C1 segment of cervical spinal cord (tissue), 14 donors: Measurements from ENCODE around the gene FTMT.
"Not testable (repeated sequence)": the region's sequence is repeated elsewhere in the genome, so short reads cannot be mapped to it uniquely, and the experiment has no call there.

Experiments
- DNase-seq, 14 donors: peaks; one replicate each; lab custom pipeline; 2025; lab: John Stamatoyannopoulos, UW

FTMT gene

DNA sequence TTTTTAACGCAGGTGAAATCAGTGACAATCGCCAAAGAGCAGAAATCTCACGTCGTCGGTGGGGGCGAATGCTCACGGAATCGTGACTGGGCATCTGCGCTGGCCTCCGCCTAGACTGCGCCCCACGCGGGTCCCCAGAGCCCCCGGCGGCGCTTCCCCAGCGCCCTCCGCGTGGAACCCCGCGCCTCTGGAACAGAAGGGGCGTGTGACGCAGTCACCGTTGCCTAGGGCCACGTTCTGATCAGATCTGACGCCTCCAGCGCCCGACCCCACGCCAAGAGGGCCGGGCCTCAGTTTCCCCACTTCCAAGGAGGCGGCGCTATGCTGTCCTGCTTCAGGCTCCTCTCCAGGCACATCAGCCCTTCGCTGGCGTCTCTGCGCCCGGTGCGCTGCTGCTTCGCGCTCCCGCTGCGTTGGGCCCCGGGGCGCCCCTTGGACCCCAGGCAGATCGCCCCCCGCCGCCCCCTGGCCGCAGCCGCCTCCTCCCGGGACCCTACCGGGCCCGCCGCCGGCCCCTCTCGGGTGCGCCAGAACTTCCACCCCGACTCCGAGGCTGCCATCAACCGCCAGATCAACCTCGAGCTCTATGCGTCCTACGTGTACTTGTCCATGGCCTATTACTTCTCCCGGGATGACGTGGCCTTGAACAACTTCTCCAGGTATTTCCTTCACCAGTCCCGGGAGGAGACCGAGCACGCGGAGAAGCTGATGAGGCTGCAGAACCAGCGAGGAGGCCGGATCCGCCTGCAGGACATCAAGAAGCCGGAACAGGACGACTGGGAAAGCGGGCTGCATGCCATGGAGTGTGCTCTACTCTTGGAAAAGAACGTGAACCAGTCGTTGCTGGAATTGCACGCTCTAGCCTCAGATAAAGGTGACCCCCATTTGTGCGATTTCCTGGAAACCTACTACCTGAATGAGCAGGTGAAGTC lies at the start of gene FTMT:
FTMT (plus strand) TSS at position 240 of the 932 bp plus-strand sequence; CDS start at position 322, 82 bp downstream.
- DNase-seq: no peak

DNA sequence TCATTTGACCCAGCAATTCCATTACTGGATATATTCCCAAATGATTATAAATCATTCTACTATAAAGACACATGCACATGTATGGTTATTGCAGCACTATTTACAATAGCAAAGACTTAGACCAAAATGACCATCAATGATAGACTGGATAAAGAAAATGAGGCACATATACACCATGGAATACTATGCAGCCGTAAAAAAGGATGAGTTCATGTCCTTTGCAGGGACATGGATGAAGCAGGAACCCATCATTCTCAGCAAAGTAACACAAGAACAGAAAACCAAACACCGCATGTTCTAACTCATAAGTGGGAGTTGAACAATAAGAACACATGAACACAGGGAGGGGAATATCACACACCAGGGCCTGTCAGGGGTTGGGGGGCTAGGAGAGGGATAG lies 46.4 kb upstream of the FTMT start:
- not testable (repeated sequence) for DNase-seq

DNA sequence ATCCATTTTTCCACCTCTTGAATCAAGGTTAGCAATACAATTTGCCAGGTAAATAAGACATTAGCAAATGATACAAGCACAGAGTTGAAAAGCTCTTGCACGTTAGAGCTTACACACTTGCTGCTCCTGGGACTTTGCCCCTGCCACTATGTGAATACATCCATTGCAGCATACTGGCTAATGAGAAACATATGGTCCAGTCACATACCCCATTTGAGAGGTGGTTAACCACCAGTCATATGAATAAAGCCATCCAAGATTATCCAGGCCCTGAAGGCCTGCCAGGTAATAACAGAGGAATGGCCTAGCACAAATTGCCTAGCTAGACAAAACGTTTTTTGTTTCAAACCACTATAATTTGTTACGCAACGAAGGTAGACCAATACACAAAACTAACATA lies 45.8 kb upstream of the FTMT start:
- DNase-seq: no peak

DNA sequence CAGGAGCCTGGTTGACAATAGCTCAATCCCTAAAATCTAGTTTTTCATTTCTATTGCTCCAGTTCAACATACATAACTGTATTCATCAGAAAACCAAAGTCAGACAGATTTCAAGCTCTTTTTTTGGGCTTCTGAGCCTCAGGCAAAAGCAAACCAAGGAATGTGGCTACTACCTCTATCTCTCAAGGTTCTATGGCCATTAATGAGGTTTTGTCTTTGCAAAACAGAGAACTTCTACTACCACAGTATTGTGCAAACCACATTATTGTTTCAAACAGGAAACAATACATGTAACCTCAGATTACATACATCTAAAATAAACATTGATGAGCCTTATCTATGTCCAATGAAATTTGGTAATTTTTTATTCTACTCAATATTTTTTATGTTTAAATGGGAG lies 35.5 kb upstream of the FTMT start:
- DNase-seq: no peak

DNA sequence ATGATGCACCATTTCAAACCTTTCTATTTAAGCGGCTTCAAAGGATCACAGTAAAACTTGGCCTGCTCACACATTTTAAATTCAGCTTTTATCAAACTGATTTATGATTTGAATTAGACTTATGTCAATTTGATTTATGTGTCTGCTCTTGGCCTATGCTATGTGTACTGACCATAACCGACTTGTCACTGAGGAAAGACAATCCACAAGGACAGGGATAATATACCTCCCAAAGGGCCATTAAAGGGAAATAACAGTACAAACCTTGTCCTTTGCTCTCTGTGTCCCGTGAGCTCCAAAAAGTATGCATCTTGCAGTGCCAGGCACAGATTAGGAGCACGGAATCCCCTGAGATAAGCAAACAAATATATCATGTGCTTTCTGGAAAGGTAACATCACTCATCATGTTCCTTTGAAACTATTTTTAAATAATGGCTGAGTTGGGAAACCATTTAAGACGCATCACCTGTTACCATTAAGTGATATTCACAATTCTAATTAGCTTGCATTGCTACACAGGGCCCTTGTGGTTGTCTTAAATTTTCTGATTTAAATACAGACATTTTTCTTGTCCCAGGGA lies 31.9 kb upstream of the FTMT start:
- DNase-seq: no peak

DNA sequence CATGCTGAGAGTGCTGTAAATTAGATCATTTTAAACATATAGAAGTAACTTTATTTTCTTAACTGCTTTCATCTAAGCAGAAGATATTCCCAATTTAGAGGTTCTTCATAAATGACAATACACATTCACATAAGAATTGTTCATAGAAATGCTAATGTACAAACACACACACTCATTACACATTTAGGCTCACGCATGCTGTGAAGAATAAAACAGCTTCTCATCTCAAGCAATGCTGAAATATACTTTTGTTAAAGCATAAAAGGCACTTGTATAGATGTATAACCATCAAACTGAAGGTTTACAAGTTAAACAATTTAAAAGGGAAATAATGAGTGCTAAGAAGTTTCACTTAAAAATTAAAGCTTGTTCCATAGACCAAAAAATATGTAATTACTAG lies 18.1 kb upstream of the FTMT start:
- DNase-seq: no peak

DNA sequence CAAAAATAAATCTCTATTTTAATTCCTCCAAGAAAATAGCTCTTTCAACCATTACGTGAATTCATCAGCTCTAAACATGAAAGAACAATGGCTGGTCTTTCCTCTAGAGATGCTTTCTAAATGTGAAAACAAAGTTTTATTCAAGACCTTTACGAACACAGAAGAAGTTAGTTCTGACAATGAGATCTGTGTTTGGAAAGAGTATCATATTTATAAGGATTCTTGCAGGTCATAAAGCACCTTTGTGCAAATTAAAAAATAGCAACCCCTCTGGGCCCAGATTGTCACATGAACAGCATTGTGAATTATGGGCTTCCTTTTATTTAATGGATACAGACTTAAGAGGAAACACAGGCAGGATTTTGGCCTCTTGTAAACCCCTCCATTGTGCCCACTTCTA lies 17.7 kb upstream of the FTMT start:
- no peak for DNase-seq

DNA sequence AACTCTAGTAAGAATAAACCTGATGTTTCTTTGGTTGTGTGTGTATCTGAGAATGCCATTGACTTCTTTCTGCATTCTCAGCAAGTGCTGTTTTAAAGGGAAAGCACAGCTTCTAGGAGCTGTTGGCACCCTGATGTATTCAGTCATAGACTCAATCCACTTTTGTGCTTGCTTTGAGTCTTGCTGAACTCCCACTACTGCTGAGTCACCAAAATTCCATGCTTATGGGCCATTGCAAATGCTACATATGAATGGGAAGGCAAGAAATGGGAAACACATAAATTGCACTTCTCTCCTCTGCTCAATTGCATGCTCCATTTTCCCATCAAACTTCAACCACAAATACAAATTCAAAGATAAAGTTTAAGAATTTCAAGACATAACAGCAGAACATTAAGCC lies 9.8 kb upstream of the FTMT start:
- no peak for DNase-seq

DNA sequence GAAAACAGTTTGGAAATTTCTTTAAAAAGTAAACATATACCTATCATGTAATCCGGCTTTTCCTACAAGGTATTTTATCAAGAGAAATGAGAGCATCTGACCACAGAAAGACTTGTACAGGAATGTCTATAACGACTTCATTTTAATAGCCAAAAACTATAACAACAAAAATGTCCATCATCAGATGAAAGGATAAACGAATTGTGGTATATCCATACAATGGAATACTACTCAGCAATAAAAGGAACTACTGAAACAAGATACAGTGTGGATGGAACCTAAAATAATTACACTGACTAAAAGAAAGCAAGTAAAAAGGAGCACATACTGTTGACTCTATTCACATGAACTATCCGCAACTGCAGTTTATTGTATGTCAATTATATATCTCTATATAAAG lies 1.4 kb upstream of the FTMT start:
- DNase-seq: no peak

DNA sequence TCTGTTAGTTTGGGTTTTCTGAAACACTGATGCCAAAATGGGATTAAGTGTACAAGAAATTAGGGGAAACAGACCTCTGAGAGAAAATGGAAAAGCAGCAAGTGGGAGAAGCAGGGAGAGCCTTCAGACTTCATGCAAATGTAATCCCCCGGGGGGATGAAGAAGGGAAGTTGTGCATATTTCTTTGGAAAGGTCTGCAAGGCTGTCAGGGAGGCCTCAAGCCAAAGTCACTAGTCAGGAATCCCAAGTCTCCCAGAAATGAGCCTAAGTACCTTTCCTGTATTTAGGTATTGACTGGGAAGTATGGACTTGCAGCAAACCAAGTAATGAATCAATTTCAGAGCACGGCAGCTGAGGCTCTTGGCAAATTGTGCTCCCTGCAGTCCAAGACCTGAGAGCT lies 2.2 kb downstream of the FTMT start:
- DNase-seq: no peak

DNA sequence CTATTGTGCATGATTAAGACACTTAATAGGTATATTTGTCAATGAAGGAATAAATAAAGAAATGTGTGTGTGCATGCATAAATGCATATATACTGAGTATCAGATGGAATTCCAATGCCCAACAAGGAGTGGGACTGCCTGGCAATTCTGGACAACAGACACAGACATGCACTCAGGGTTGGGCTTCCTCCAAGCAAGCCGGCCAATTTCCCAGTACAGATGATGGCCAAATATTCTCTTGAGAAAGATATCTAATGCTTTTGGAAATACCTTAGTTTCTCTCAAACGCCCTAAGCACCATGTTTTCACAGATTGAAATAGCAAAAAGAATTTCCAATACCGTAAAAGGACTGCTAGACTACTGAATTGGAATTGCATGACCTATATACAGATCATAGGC lies 11.1 kb downstream of the FTMT start:
- no peak for DNase-seq

DNA sequence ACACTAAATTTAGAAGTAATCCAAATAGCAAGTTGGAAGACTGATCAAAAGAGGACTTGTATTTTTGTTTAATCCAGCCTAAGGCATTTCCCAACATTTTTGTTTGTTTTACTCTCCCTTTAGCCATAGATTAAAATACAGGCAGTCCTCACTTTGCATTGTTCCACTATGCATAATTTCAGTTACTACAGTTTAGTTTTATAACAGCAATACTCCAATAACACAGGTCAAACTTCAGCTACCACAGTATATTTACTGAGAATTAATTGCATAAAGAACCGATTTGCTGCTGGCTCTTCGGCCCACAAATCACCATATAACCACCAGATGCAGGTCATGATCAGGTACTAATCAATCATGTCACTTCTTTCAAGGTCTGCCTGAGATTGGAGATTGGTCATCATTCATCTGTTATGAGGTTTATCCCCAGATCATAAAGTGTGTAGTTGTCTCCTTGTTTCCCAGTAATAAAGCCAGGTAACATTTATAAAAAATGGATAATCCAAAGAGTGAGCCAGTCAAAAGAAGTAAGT lies 12.1 kb downstream of the FTMT start:
- DNase-seq: no peak

DNA sequence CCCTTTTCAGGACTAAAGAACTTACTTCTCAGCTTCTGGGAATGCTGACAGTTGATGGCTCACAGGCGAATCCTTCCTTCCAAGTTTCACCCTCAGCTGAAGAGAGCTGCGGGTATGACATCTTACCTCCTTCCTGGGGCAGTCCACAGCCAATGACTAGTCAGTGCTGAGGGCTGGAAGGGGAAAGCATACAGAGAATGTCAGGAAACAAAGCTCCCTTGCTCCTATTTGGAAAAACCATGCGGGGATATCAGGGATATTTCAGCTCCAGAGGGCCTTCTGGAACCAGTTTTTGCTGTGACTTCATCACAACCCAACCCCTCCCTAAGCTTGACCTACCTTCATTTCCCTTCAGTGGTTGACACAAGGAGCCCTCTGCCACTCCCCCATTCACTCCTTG lies 15.7 kb downstream of the FTMT start:
- no peak for DNase-seq

DNA sequence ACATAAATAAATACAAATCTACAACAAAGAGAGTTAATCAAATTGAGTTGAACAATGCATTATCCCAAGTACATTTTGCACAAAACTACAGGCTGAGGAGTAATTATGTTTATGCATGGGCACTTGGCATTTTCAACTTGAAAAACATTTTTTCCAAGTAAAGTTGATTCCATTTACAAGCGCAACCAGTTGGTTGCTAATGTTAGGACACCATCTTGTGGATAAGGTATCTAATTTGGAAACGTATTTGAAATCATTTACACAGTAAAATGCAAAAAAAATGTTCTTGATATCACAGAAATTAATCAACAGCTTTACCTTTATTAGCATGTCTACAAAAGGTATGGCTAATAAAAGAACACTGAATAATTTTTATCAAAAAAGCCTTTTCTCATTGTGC lies 18.8 kb downstream of the FTMT start:
- no peak for DNase-seq

DNA sequence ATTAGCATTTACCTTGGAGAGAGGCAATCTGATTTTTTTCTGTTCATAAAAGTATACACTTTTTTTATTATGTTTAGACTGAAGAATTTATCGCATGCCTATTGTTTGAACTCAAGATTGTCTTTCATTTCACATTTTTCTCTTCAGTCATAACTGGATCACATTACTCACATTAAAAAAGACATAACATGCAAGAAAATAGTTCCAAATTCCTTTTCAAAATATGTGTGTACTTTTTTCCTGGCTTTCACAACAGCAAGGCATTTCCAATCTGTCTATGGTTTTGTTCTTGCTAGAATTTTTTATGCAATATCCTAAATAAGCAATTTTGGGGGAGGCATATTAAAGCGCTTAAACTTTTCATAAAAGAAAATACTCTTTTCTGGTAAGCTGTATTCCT lies 21.2 kb downstream of the FTMT start:
- DNase-seq: no peak

DNA sequence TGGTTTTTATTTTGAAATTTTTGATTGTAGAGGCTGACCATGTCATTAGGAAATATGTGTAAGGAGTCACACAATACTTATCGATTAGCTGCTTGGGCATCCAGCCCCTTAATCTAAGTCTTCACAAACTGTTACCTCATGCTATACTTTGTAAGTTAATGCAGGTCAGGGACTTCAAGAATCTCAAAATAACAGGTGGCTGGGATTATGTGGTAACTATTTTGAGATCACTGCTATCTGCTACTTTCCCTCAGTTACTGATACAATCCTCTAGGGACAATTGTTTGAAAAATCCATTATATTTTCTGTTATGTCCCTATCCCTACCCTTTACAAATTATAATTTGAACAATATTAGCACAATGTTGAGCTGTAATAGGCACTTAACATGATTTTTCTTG lies 21.7 kb downstream of the FTMT start:
- no peak for DNase-seq

DNA sequence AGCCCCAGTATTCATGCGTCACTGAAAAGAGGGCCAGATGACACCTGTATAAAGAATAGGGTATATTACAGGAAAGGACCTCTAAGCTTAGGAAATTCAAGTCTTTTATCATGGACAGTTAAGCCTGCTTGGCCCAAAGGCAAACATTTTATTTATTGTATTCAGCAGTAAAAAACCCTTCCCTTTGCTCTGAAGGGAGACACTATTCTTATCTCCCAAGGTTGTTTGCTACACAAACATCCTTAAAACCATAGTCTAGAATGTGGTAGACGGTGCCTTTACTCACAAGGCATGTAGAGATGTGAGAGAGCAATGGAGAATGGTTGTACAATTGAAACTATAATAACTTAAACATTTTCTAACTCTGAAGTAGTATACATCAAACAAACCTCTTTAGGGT lies 33.9 kb downstream of the FTMT start:
- no peak for DNase-seq

DNA sequence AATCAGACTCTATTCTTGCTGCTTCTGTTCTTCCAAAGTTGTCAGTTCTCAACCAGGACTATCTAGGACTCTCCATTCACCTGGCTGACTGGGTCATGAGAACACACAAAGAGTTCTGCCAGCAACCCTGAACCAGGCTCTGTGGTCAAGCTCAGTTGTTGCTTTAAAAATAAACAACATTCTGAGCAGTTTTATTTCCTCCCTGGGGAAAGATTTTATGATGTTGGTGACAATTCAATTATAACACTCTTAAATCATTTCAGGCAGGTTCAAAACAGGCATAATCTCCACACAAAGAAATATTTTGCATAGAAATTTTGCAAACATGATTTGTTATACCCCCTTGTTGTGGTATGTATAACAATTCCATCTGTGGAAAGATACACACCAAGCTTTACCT lies 36.0 kb downstream of the FTMT start:
- DNase-seq: no peak

DNA sequence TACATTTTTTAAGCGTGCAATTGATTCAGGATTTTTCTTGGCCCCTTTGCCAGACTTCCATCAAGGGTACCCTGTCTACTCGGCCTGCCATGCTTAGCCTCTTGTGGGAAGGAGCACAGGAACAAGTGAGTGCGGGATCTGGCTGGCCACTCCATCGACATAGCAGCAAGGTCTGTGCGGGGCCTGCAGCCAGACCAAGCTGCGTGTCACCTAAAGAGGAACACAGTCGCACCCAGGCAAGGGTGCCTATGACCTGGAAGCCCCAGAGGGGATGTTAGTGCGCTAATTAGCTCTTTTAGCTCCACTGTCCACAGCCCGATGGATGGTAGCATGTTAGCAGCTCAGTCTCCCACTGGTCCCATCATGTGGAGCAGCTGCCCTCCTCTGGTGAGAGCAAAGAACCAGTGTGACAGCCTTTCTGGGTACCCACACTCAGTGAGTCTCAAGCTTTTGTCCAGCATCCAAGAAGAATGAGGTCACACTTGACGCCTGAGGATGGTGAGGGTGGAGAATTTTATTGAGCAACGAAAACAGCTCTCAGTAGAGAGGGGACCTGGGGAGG lies 38.7 kb downstream of the FTMT start:
- DNase-seq: no peak

DNA sequence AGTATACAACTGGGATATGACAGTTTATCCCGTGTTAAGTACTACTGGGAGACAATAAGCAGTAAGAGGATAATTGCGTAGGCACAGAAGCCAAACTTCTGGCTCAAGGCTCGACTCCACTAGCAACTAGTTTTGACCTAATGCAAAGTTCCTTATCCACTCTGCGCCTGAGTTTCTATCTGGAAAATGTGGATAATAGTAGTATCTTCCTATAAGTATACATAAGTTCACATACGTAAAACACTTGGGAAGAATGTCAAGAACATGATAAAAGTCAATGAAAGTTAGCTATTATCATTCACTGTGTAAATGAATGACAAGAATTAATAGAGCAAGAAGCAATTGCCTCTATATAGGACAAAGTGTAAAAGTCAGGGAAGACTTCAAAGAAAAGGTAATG lies 45.7 kb downstream of the FTMT start:
- no peak for DNase-seq

DNA sequence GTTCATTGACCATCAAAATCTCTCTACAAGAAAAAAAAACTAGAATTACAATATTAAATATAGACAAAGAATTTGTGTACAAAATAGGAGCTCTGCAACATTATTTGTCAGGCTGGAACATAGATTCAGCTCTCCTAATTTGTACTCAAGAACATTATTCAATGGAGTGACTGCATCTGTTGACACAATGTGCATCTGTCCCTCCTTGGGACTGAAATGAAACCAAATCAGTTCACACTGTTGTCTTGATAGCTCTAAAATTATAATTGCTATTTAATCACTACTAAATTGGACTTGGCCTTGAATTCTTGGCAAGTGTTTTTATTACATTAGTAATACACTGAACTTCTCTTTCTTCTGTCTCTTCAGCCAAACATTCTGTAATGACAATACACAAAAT lies 47.7 kb downstream of the FTMT start:
- DNase-seq: no peak
